GM12878 (cell line): ENCODE measurements around the gene CDK5R1. TPM values are rescaled to one million over a fixed set of nuclear protein-coding genes. Genes with fewer than 3 reads are reported as not detected.
A peak's percentile ranks its signal among the peaks of the same experiment; 100 is the strongest.

Experiments used
- ATAC-seq: fragments of 200-7000 bp; cut with Tn5 transposase; 3 replicates; pipeline ENCODE4 v1.9.1; 2020; ENCODE audit warnings: mild to moderate bottlenecking, moderate library complexity
- BruUV-seq: library from RNA; stranded (reverse); fragments of 400-500 nt; replicated peaks from 2 replicates; lab custom pipeline; 2021; lab: Mats Ljungman, UMichigan
- CTCF ChIA-PET: fragments of 300-600 bp; sonication (Branson Sonifier 250); formaldehyde crosslinking; extraction: SDS; loops from one replicate; lab custom pipeline; 2021; ENCODE audit warnings: inconsistent platforms; lab: Yijun Ruan, JAX
- POLR2A ChIA-PET: fragments of 350-600 bp; formaldehyde crosslinking; extraction: SDS; loops from one replicate; lab custom pipeline; 2021; ENCODE audit warnings: inconsistent platforms; lab: Charles Lee
- RAD21 ChIA-PET: fragments of 300-600 bp; sonication (Branson Sonifier 250); formaldehyde crosslinking; loops from one replicate; lab custom pipeline; 2023; ENCODE audit warnings: antibody characterized with exemption; ENCODE audit not compliant: unreplicated experiment; lab: Charles Lee
- SMC1A ChIA-PET: fragments of 300-600 bp; sonication (Branson Sonifier 250); formaldehyde crosslinking; loops from one replicate; lab custom pipeline; 2023; ENCODE audit not compliant: unreplicated experiment, uncharacterized antibody; lab: Charles Lee
- DNase-seq: peaks from one replicate; pipeline ENCODE4 v3.0.0-alpha.2; 2011; ENCODE audit warnings: low read depth, low spot score
- FAIRE-seq: peaks from 3 replicates; lab custom pipeline; 2011; peaks lifted over from hg19 to GRCh38; lab: Jason Lieb, UNC
- H2AFZ ChIP-seq: 2 replicates; pipeline ENCODE4 v1.6.0; 2011; ENCODE audit warnings: low read depth, low read length, control low read depth; ENCODE audit not compliant: control insufficient read depth
- H3K27ac ChIP-seq: 2 replicates; pipeline ENCODE4 v1.5.1; 2011; ENCODE audit warnings: control low read depth; ENCODE audit not compliant: control insufficient read depth, insufficient read depth
- H3K27me3 ChIP-seq, 2 experiments: replicated peaks in 1 of 2; 2 replicates each; pipeline versions ENCODE4 v1.6.0 to v1.6.1; 2011; ENCODE audit warnings: low read length in 1 of 2; ENCODE audit not compliant: control insufficient read depth in 2 of 2, insufficient read depth in 2 of 2
- H3K36me3 ChIP-seq, 2 experiments: 2 replicates each; pipeline ENCODE4 v1.5.1; 2011; ENCODE audit warnings: low read length in 1 of 2; ENCODE audit not compliant: control insufficient read depth in 2 of 2, insufficient read depth in 2 of 2
- H3K4me1 ChIP-seq: 2 replicates; pipeline ENCODE4 v1.6.1; 2011; ENCODE audit warnings: mild to moderate bottlenecking, low read length, moderate library complexity, mixed read lengths; ENCODE audit not compliant: control insufficient read depth, insufficient read depth
- H3K4me2 ChIP-seq: 2 replicates; pipeline ENCODE4 v1.6.0; 2011; ENCODE audit warnings: control low read depth; ENCODE audit not compliant: control insufficient read depth, insufficient read depth
- H3K4me3 ChIP-seq: fragments of 200-600 bp; sonication (generic); 2 replicates; pipeline ENCODE4 v1.5.1; 2016
- H3K79me2 ChIP-seq: 2 replicates; pipeline ENCODE4 v1.6.0; 2011; ENCODE audit warnings: low read length; ENCODE audit not compliant: control insufficient read depth, insufficient read depth
- H3K9ac ChIP-seq: 2 replicates; pipeline ENCODE4 v1.8.0; 2011; ENCODE audit warnings: low read length, control low read depth, mixed read lengths; ENCODE audit not compliant: control insufficient read depth, insufficient read depth
- H3K9me3 ChIP-seq: replicated peaks from 3 replicates; pipeline ENCODE4 v1.5.1; 2011; ENCODE audit warnings: mild to moderate bottlenecking, low read length; ENCODE audit not compliant: control insufficient read depth, insufficient read depth
- H4K20me1 ChIP-seq: 2 replicates; pipeline ENCODE4 v1.6.0; 2011; ENCODE audit not compliant: control insufficient read depth, insufficient read depth
- BHLHE40 ChIP-seq, 2 experiments: fragments of 450-650 bp in 1 of 2; IDR thresholded peaks; 2 replicates each; pipeline ENCODE4 v1.6.1; 2011 to 2017; ENCODE audit warnings: low read depth in 2 of 2, borderline replicate concordance in 1 of 2, improper control_type of control experiment in 1 of 2, low read length in 1 of 2, mild to moderate bottlenecking in 1 of 2
- ETV6 ChIP-seq, 2 experiments: fragments of 450-650 bp in 1 of 2; IDR thresholded peaks in 1 of 2; conservative IDR thresholded peaks in 1 of 2; 2 replicates each; pipeline ENCODE4 v1.6.1; 2014; ENCODE audit warnings: antibody characterized with exemption in 1 of 2, borderline replicate concordance in 1 of 2, low read depth in 1 of 2, mild to moderate bottlenecking in 1 of 2, moderate library complexity in 1 of 2
- EZH2 ChIP-seq: IDR thresholded peaks from 2 replicates; pipeline ENCODE4 v1.6.1; 2012; ENCODE audit warnings: low read depth, mild to moderate bottlenecking, control low read depth, inconsistent platforms, low read length, borderline replicate concordance; ENCODE audit not compliant: control insufficient read depth
- RCOR1 ChIP-seq: conservative IDR thresholded peaks from 2 replicates; pipeline ENCODE4 v1.6.1; 2012; ENCODE audit warnings: low read depth, low read length, improper control_type of control experiment
- SMAD5 ChIP-seq: IDR thresholded peaks from 2 replicates; pipeline ENCODE4 v1.6.1; 2016; ENCODE audit warnings: antibody characterized with exemption, low read depth
- WGBS: methylation state at CpG from one replicate; pipeline ENCODE4 v1.1.6; 2016; ENCODE audit warnings: low lambda C conversion rate; ENCODE audit not compliant: insufficient replicate concordance, insufficient coverage; ENCODE audit errors: missing lambda C conversion rate; 5-methylcytosine and 5-hydroxymethylcytosine counted together
- in situ Hi-C: fragments of 300-500 bp; cut with MboI; formaldehyde crosslinking; loops from 9 replicates; pipeline ENCODE4 v1.14.3; 2018; ENCODE audit warnings: mixed read lengths
- intact Hi-C: fragments of 100-400 bp; cut with micrococcal nuclease; formaldehyde crosslinking; loops from one replicate; pipeline ENCODE4 v1.14.2; 2022; ENCODE audit not compliant: unreplicated experiment
- polyA plus RNA-seq, 11 experiments: library from polyadenylated mRNA; depleted of rRNA in 4 of 11; unstranded in 6 of 11; stranded (reverse) in 5 of 11; fragments of >200 nt; fragmentation: Nextera tagmentation in 4 of 11; fragmentation: Illumina TruSeq in 1 of 11; extraction: Ambion mirVana in 4 of 11; extraction: Trizol in 1 of 11; gene quantifications; 1 replicate in 1 of 11; 2 replicates in 10 of 11; pipeline versions ENCODE4 v1.2.1 to v1.2.3, GENCODE V29; 2011 to 2016; ENCODE audit warnings: inconsistent platforms in 2 of 11, missing spikeins in 2 of 11, low read depth in 1 of 11
- total RNA-seq, 4 experiments: library from RNA; depleted of rRNA in 3 of 4; stranded (reverse); fragments of >200 nt in 3 of 4; fragmentation: Illumina TruSeq in 1 of 4; extraction: Trizol in 1 of 4; gene quantifications; 2 replicates each; pipeline versions ENCODE4 v1.2.1 to v1.2.3, GENCODE V29; 2013 to 2021
- TF ChIP-seq, protein P1 (sequence below): IDR thresholded peaks from 2 replicates; pipeline ENCODE4 v1.6.1; 2011; ENCODE audit warnings: mild to moderate bottlenecking, low read depth, low read length, moderate library complexity; ENCODE audit not compliant: insufficient replicate concordance
- TF ChIP-seq, protein P2 (sequence below): fragments of 450-650 bp; IDR thresholded peaks from 2 replicates; pipeline ENCODE4 v1.6.1; 2017; ENCODE audit warnings: mild to moderate bottlenecking, moderate library complexity
- TF ChIP-seq, protein P3 (sequence below): fragments of 450-650 bp; formaldehyde crosslinking; IDR thresholded peaks from 2 replicates; pipeline ENCODE4 v1.5.0; 2022; ENCODE audit warnings: mild to moderate bottlenecking, missing genetic modification characterization
- TF ChIP-seq, protein P4 (sequence below): IDR thresholded peaks from 2 replicates; pipeline ENCODE4 v1.6.1; 2011; ENCODE audit warnings: borderline replicate concordance, low read depth, mild to moderate bottlenecking, moderate library complexity, low read length; ENCODE audit not compliant: insufficient read depth, poor library complexity, severe bottlenecking

Gene CDK5R1
- total and polyA plus RNA-seq, 10 of the 15 experiments (the other 5 are each of a cell fraction or from before 2014, with no cell fraction given): 1.1 to 28.3 (median 12.2) TPM

DNA sequence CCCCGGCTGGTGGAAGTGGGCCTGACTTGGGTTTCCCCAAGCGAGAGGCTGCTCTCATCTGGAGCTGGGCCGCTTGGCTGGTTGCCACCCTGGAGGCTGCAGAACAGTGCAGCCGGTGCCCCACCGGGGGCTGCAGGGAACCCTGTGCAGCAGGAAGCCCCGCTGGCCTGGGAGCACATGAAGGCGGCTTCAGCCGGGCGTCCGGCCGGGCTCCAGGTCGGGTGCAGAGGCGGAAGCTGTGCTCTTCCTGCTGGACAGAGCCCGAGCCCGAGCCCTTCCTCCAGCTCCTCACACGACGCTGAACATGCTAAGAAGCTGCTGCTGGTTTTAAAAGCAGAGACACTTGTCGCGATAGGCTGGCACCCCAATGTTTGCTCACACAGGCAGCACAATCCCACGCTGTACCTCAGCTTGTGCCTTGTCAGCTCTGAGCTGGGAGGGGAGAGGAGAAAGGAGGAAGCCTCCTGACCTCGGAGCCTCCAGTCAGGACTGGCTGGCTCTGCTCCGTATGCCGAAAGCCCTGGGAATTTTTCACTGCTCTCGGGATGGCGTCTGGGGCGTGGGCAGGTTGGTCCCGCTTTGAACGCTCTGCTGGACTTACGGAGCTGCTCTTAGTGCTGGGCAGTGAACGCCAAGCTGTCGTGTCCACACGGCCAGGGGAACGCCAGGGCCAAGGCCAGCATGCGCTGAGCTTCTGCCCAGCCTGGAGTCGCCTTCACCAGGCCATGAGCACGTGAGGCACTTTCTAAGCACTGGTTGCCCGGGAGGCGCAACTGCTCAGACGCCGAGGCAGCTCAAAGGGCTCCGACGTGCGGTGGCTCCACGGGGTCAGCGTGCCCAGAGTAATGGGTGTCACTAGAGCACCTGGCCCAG lies 8.8 kb downstream of the CDK5R1 start:
- H3K4me2 ChIP-seq: no peak overlapping the region
- no TSS peak for BruUV-seq
- no peak for DNase-seq
- no peak overlapping the region for H3K9ac ChIP-seq
- SMC1A ChIA-PET: interaction anchor here (0.6 to 1.8 kb wide), 10 partner anchors 10 to 263 kb away, joined by 3 to 11 read pairs (median 4); no protein-coding TSS in a partner anchor
- CTCF ChIA-PET: interaction anchor here (0.7 to 1.1 kb wide), 2 partner anchors 16 to 27 kb away, joined by 3 read pairs; no protein-coding TSS in a partner anchor
- peaks cover 29% of the 10 kb centered on the region for H3K4me1 ChIP-seq
- no peaks in the 10 kb centered on the region for H3K9me3 ChIP-seq
- POLR2A ChIA-PET: interaction anchor here (0.6 to 12.5 kb wide), 5 partner anchors 16 to 108 kb away, joined by 4 to 308 read pairs (median 4); no protein-coding TSS in a partner anchor
- intact Hi-C loops (no loop called here), in situ Hi-C loops (no loop called here)
- H3K4me3 ChIP-seq: no peak overlapping the region
- 66% methylated on average over 45 of the region's 45 CpGs for WGBS
- H4K20me1 ChIP-seq: no peaks in the 10 kb centered on the region
- no peak overlapping the region for H3K27ac ChIP-seq
- H3K27me3 ChIP-seq: no peaks in the 10 kb centered on the region
- peaks cover 16% of the 10 kb centered on the region for H3K79me2 ChIP-seq
- FAIRE-seq: no peak
- H3K36me3 ChIP-seq: peaks cover 0 to 5% of the 10 kb centered on the region in 2 experiments; a peak in 2 of 4 replicates
- no peak overlapping the region for H2AFZ ChIP-seq
- peak; percentile 49 for ATAC-seq
- RAD21 ChIA-PET: interaction anchor here (16.4 kb wide), 1 partner anchor 23 kb away, joined by 543 read pairs; no protein-coding TSS in a partner anchor
- TF ChIP-seq, protein P1, sequence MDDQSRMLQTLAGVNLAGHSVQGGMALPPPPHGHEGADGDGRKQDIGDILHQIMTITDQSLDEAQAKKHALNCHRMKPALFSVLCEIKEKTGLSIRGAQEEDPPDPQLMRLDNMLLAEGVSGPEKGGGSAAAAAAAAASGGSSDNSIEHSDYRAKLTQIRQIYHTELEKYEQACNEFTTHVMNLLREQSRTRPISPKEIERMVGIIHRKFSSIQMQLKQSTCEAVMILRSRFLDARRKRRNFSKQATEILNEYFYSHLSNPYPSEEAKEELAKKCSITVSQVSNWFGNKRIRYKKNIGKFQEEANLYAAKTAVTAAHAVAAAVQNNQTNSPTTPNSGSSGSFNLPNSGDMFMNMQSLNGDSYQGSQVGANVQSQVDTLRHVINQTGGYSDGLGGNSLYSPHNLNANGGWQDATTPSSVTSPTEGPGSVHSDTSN: no peak
- TF ChIP-seq, protein P2, sequence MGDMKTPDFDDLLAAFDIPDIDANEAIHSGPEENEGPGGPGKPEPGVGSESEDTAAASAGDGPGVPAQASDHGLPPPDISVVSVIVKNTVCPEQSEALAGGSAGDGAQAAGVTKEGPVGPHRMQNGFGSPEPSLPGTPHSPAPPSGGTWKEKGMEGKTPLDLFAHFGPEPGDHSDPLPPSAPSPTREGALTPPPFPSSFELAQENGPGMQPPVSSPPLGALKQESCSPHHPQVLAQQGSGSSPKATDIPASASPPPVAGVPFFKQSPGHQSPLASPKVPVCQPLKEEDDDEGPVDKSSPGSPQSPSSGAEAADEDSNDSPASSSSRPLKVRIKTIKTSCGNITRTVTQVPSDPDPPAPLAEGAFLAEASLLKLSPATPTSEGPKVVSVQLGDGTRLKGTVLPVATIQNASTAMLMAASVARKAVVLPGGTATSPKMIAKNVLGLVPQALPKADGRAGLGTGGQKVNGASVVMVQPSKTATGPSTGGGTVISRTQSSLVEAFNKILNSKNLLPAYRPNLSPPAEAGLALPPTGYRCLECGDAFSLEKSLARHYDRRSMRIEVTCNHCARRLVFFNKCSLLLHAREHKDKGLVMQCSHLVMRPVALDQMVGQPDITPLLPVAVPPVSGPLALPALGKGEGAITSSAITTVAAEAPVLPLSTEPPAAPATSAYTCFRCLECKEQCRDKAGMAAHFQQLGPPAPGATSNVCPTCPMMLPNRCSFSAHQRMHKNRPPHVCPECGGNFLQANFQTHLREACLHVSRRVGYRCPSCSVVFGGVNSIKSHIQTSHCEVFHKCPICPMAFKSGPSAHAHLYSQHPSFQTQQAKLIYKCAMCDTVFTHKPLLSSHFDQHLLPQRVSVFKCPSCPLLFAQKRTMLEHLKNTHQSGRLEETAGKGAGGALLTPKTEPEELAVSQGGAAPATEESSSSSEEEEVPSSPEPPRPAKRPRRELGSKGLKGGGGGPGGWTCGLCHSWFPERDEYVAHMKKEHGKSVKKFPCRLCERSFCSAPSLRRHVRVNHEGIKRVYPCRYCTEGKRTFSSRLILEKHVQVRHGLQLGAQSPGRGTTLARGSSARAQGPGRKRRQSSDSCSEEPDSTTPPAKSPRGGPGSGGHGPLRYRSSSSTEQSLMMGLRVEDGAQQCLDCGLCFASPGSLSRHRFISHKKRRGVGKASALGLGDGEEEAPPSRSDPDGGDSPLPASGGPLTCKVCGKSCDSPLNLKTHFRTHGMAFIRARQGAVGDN: peak; percentile 53; the same call in 1 of the 2 replicates
- TF ChIP-seq EZH2 (no peak), BHLHE40 (IDR thresholded peaks at IDR 0.05; ENCODE audit: borderline replicate concordance in 1 of 2, low read depth in 2 of 2, low read length in 1 of 2) (peak in 1 of 2 experiments; percentile 66; a peak in 2 of 4 replicates), SMAD5 (no peak), RCOR1 (no peak), ETV6 (conservative IDR thresholded peaks at IDR 0.05 in 1 of 2, IDR thresholded peaks at IDR 0.05 in 1 of 2; ENCODE audit: borderline replicate concordance in 1 of 2, low read depth in 1 of 2) (no peak)
- TF ChIP-seq, protein P3, sequence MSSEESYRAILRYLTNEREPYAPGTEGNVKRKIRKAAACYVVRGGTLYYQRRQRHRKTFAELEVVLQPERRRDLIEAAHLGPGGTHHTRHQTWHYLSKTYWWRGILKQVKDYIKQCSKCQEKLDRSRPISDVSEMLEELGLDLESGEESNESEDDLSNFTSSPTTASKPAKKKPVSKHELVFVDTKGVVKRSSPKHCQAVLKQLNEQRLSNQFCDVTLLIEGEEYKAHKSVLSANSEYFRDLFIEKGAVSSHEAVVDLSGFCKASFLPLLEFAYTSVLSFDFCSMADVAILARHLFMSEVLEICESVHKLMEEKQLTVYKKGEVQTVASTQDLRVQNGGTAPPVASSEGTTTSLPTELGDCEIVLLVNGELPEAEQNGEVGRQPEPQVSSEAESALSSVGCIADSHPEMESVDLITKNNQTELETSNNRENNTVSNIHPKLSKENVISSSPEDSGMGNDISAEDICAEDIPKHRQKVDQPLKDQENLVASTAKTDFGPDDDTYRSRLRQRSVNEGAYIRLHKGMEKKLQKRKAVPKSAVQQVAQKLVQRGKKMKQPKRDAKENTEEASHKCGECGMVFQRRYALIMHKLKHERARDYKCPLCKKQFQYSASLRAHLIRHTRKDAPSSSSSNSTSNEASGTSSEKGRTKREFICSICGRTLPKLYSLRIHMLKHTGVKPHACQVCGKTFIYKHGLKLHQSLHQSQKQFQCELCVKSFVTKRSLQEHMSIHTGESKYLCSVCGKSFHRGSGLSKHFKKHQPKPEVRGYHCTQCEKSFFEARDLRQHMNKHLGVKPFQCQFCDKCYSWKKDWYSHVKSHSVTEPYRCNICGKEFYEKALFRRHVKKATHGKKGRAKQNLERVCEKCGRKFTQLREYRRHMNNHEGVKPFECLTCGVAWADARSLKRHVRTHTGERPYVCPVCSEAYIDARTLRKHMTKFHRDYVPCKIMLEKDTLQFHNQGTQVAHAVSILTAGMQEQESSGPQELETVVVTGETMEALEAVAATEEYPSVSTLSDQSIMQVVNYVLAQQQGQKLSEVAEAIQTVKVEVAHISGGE (CRISPR knock-in tag): no peak
- TF ChIP-seq, protein P4, sequence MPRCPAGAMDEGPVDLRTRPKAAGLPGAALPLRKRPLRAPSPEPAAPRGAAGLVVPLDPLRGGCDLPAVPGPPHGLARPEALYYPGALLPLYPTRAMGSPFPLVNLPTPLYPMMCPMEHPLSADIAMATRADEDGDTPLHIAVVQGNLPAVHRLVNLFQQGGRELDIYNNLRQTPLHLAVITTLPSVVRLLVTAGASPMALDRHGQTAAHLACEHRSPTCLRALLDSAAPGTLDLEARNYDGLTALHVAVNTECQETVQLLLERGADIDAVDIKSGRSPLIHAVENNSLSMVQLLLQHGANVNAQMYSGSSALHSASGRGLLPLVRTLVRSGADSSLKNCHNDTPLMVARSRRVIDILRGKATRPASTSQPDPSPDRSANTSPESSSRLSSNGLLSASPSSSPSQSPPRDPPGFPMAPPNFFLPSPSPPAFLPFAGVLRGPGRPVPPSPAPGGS: no peak
